Nucleus accumbens (tissue), 56 donors: Measurements from ENCODE around the gene FRMD5.
"Not testable (repeated sequence)": the region's sequence is repeated elsewhere in the genome, so short reads cannot be mapped to it uniquely, and the experiment has no call there.

Experiments used
- DNase-seq, 56 donors: peaks; one replicate each; lab custom pipeline; 2025; lab: John Stamatoyannopoulos, UW

FRMD5 gene

DNA sequence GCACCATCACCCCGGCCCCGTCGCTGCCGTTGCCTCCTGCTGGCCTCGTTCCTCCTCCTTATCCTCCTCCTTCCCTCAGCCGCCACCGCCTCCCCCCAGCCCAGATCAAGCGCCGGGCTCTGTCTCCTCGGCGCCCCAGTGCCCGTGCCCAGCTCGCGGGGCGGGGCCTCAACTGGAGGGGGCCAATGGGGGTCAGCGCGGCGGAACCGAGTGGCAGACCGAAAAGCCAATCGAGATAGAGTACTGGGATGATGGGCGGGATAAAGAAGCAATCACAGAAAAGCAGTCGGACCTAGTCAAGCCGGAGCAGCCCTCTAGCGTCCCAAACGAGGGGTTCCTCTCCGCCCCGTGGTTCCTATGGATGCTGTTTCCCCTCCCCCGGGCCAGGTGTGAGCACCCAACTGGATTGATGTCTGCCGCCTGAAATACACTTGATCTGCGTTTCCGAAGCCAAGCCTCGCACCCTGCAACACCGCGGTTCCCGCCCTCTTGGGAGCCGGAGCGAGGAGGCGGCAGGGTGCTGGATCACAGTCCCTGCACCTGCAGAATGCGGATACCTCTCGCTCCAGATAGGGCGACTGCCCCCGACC lies at the start of gene FRMD5:
Gene FRMD5, minus strand, starts transcription at position 121 of the 590 bp plus-strand sequence.
- peak; percentile 72 to 98 (median 94) for DNase-seq

DNA sequence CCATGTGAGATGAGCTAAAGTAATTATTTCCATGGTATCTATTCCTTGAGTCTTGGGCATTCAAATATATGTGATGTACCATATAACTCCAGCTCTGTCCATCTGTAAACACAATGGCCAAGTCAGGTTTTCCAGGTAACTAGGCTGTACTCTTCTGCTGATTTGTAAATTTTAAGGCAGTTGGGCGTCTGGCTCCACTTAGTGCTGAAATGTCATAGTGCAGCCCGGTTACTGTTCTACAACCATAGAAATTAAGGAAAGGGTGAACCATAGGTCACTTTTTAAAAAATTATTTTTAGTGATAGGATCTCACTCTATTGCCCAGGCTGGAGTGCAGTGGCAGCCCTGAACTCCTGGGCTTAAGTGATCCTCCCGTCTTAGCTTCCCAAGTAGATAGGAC lies 48.8 kb upstream of the FRMD5 start:
- DNase-seq: peak in 1 of 56 donors; percentile 6

DNA sequence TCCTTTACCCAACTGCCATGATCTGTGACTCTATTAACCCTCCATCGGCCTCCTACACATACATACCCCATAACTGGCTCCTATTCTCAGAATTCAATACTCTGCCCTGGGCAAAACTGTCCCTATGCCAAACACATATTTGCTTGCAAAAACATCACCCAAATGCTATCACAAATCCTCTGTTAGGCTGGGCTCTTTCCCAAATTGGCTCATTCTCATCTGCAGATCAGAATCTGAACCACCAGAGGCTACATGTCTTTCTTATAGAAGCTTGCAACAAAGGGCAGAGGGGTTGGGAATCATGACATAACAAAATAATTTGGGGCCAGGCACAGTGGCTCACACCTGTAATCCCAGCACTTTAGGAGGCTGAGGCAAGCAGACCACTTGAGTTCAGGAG lies 48.1 kb upstream of the FRMD5 start:
- no peak for DNase-seq

DNA sequence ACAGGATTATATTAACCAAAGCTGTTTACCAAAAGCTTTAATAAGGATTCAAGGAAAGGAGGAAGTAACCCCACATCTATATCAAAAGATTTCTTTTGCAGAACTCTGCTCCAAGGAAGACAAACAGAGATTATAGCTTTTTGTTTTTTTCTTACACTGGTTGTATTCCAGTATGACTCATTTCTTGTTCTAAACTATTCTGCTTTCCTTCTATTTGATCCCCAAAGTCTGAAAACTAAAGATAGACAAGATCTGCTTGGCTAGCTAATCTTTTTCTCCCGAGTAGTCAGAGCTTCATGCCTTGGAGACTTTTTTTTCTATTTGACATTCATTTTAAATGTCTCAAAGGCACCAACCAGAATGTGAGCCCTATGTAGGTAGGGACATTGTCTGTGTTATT lies 36.8 kb upstream of the FRMD5 start:
- no peak for DNase-seq

GRCh38 chr15:44229301-44229700 lies 34.2 kb upstream of the FRMD5 start:
- not testable (repeated sequence) for DNase-seq

DNA sequence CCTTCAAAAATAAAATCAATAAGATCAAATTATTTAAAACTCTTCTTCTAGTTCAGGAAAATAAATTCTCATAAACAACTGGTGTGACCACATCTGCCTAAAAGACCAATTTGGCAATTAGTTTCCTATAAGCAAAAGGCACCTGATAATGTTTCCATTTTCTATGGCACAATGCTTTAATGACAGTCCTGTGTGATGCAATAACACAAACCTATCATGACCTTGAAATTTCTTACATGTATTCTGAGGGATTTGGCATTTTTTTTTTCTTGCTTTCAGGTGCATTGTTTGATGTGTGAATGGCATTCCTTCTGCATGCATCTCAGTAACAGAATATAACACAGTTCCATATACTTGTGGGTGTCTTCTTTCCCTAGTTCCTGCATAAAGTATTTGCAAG lies 32.5 kb upstream of the FRMD5 start:
- no peak for DNase-seq

GRCh38 chr15:44227001-44227400 lies 31.9 kb upstream of the FRMD5 start:
- not testable (repeated sequence) for DNase-seq

DNA sequence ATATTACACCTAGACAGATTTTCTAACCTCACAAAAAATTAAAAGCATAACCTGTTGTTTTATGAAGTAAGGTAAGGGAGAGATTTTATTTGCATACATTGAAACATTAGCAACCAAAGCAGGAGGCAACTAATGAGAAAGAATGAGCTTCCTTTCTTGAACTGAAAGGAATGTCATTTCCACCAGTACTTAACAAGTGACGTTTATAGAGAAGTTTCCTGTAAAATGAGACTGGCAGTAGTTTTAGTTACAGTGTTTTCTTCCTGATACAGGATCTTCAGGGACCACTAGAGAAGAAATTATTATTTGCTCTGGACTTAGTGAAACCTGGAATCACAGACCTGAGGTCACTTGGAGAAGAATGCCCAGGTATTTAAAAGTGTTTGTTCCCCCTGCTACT lies 27.4 kb upstream of the FRMD5 start:
- no peak for DNase-seq

- no peak for DNase-seq
Measured at GRCh38 chr15:44219073-44219472, 24.0 kb upstream of the FRMD5 start.

GRCh38 chr15:44216958-44217357 lies 21.9 kb upstream of the FRMD5 start:
- DNase-seq: no peak

DNA sequence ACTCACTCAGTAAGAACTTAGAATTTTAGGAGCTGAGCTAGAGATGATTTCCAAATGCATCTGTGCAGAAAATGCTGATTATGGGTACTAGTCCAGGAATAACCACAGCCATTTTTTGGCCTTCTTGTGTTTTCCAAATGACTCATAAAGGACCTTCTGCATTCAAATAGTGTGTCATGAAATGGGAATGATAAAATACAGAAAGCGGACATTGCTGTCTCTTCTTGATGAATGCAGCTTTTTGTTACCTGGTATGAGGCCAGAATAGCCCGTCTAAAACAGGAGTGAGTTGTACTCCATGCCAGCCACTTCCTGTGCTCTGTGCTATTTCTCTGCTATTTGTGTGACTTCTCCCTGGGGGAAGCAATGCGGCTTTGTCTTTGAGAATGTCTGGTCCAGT lies 20.5 kb upstream of the FRMD5 start:
- peak in 2 of 56 donors; percentile 2 to 16 for DNase-seq

DNA sequence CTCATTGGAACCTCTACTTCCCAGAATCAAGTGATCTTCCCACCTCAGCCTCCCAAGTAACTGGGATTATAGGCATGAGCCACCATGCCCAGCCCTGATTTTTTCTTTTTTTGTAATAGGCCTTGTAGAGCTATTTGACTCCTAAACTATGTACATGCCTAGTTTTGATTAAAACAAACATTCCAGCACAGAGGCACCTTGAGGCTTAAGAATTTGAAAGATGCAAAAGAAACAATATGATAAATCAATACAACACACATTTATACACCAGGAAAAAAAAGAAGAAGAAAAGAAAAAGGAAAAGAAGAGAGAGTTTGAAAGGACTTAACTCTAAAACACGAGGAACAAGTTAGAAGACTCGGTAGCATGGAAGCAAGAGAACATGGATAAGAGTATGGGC lies 13.9 kb upstream of the FRMD5 start:
- DNase-seq: no peak

GRCh38 chr15:44207643-44208042 lies 12.6 kb upstream of the FRMD5 start:
- DNase-seq: no peak

- no peak for DNase-seq
Measured at GRCh38 chr15:44199393-44199792, 4.3 kb upstream of the FRMD5 start.

DNA sequence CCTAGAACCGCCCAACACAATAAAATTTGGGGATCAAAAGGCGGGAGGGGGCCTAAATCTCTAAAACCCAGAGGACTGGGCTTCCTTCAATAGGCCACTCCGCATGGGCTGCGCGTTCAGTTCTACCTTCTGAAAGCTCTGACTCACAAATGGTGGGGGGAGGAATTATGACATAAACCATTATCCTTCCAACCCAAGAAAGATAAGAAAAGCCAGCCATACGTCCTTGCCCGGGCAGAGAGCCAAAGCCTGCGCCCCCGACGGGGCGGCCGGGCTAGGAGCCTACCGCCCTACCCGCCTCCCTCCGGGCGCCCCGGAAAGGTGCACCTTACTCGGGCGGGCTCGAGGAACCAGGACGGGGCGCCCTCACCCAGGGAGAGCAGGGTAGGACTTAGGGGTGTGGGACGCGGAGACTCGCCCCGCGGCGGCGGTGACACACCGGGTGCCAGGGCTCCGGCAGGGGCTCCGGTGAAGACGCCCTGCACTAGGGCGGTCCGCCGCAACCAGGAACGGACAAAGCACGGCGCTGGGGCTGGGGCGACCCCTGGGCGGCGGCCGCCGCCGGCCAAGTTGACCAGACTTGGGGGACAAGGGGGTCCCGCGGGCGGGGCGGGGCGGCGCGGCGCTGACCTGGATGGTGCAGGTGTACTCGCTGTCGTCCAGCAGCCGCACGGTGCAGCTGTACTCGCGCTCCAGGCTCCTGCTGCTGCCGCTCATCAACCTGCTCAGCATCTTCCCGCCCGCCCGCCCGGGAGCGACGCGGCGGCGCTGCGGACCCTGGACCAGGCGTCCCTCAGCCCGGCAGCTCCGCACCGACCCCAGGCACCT lies 534 bp downstream of the FRMD5 start:
- DNase-seq: peak in 43 of 56 donors; percentile 3 to 79 (median 57)

DNA sequence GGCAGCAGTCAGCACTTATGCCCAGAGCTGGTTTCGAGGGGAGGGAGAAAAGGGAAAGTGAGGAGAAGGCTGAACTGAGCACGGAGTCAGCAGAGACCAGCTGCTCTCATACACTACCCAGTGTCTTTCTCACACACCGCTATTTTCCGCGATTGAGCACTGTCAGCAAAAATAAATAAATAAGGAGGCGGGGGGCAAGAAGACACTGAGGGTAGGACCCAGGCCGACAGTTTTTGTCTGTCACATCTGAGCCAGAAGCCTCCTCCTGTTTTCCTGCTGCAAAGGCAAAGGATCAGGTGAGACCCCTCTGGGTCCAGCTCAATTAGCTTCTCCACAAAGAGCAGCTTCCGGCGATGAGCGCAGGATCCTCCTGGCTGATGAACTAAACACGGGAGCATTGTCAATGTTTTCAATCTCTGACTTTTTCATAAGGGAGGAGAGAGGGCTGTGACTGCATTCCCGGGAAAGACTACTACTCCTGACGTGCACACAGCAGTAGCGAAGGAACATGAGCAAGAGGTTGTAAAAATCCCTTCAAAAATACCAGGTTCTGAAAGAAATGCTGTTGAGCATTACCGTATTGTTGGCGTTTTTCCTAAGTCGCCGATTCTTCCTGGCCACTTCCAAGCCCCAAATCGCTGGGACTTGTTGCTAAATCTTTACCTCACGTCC lies 1.3 kb downstream of the FRMD5 start:
- peak in 38 of 56 donors; percentile 4 to 77 (median 38) for DNase-seq

GRCh38 chr15:44188795-44189194 lies 6.3 kb downstream of the FRMD5 start:
- DNase-seq: peak in 48 of 56 donors; percentile 9 to 82 (median 64)

DNA sequence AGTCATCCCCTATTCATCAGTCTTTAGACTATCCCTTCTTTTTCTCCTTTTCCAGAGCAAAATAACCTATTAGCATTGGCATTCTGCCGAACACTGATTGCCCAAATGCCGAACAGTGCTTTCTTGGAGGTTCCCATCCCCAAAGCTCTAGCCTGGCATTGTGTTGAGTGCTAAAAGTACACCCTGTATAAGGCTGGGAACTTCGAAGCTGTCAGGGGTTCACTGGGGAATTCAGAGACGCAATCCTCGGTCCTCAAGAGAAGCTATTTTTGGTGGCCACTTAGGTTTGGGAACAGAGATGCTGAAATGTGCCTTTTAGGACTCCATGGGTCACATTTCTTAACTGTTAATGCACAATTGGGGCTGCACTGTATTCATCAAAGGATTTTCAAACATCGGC lies 8.4 kb downstream of the FRMD5 start:
- peak in 27 of 56 donors; percentile 2 to 62 (median 12) for DNase-seq

DNA sequence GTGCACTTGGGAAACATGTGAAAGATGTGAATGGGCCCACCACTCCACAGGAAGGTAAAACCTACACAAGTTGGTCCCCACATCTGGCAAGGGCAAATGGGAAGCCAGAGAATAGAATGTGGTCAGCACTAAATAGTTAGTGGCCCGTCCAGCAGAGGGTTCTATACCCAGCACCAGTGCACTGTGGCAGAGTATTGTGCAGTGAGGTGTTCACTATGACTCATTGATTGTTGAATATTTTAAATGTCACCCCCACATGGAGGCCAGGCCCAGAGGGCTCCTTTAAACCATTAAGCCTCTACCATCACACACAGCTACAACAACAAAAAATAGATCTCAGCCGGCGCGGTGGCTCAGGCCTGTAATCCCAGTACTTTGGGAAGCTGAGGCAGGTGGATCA lies 11.7 kb downstream of the FRMD5 start:
- no peak for DNase-seq

- DNase-seq: no peak
Measured at GRCh38 chr15:44181410-44181809, 13.7 kb downstream of the FRMD5 start.

DNA sequence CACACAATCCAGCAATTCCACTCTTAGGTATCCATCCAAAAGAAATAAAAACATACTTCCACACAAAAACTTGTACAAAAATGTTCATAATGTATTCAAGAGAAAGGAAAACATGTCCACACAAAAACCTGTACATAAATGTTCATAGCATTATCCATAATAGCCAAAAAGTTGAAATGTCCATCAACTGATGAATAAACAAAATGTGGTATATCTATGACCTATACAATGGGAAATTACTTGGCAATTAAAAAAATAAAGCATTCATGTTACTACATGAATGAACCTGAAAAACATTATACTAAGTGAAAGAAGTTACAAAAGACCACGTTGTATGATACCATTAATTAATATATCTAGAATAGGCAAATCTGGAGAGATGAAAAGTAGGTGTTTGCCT lies 17.9 kb downstream of the FRMD5 start:
- DNase-seq: no peak

GRCh38 chr15:44173813-44174212 lies 21.3 kb downstream of the FRMD5 start:
- DNase-seq: no peak
